Osteoblast (primary cell): ENCODE data around the gene MYH9. TPM values are rescaled to one million over a fixed set of nuclear protein-coding genes. Genes with fewer than 3 reads are reported as not detected.

Source experiments
- DNase-seq: peaks from one replicate; pipeline ENCODE4 v3.0.0; 2011; ENCODE audit warnings: low spot score, mixed read lengths; ENCODE audit not compliant: insufficient read length; ENCODE audit errors: missing footprints
- H2AFZ ChIP-seq: 2 replicates; pipeline ENCODE4 v1.6.0; 2011; ENCODE audit warnings: mild to moderate bottlenecking, low read length
- H3K27ac ChIP-seq: 2 replicates; pipeline ENCODE4 v1.5.1; 2011; ENCODE audit warnings: mild to moderate bottlenecking, low read depth, low read length, moderate library complexity
- H3K27me3 ChIP-seq: 2 replicates; pipeline ENCODE4 v1.6.0; 2012; ENCODE audit warnings: mild to moderate bottlenecking, control low read depth, inconsistent platforms, low read length, moderate library complexity; ENCODE audit not compliant: insufficient read depth
- H3K36me3 ChIP-seq: 2 replicates; pipeline ENCODE4 v1.5.1; 2011; ENCODE audit warnings: mild to moderate bottlenecking, low read length, control low read depth, moderate library complexity; ENCODE audit not compliant: insufficient read depth
- H3K4me1 ChIP-seq: 2 replicates; pipeline ENCODE4 v1.5.1; 2011; ENCODE audit warnings: mild to moderate bottlenecking, low read length, control low read depth, moderate library complexity; ENCODE audit not compliant: insufficient read depth
- H3K4me2 ChIP-seq: 2 replicates; pipeline ENCODE4 v1.6.0; 2011; ENCODE audit warnings: mild to moderate bottlenecking, low read length; ENCODE audit not compliant: insufficient read depth
- H3K4me3 ChIP-seq: fragments of 200-600 bp; sonication (generic); 3 replicates; pipeline ENCODE4 v1.5.1; 2012; ENCODE audit warnings: mild to moderate bottlenecking, low read length, inconsistent platforms; ENCODE audit not compliant: insufficient read depth
- H3K79me2 ChIP-seq: 2 replicates; pipeline ENCODE4 v1.6.0; 2012; ENCODE audit warnings: mild to moderate bottlenecking, low read length, control low read depth, inconsistent platforms; ENCODE audit not compliant: insufficient read depth
- H3K9me3 ChIP-seq: 2 replicates; pipeline ENCODE4 v1.5.1; 2011; ENCODE audit warnings: low read depth, low read length, control low read depth
- H4K20me1 ChIP-seq: 2 replicates; pipeline ENCODE4 v1.6.0; 2012; ENCODE audit warnings: mild to moderate bottlenecking, low read length, control low read depth; ENCODE audit not compliant: insufficient read depth
- total RNA-seq: library from RNA; depleted of rRNA; stranded (reverse); fragments of >200 nt; gene quantifications from 2 replicates; pipeline ENCODE4 v1.2.3, GENCODE V29; 2012
- TF ChIP-seq, protein P1 (sequence below): IDR thresholded peaks from 2 replicates; pipeline ENCODE4 v1.5.1; 2011; ENCODE audit warnings: mild to moderate bottlenecking, low read depth, low read length, moderate library complexity; ENCODE audit errors: extremely low read depth

Gene MYH9
- total RNA-seq, 1 donor = 964 TPM

DNA sequence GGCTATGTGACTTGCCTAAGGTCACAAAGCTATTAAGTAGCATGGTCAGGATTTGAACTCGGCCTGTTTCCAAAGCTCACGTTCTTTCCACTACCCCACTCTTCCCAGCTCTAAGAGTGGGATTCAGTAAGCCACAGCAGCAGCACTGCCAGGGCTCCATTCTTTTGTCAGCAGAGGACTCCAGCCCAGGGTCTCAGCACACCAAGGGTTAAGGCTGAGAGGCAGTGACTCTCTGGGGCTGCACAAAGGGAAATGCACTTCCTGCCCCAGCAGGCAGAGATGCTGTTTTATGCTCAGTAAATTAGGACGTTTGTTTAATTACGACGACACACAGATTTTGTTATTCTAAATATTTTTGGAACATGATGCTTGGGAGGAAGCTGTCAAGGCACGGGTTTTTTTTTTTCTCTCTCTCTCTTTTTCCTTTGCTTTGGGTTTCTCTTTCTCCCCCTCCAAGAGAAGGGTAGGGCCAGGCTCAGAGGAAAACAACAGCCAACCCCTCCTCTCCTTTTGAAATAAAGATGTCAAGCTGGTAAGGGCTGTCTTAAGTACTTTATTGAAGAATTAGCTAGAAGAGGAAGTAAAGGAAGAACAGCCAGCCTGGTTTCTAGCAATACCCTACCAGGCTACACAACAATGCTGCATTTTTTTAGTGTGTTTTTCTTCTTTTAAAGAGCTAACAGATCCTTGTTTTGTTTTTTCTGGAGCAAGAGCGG is 2.8 kb downstream of the MYH9 start:
- H2AFZ ChIP-seq = no peak overlapping the region
- peaks cover 50% of the 10 kb centered on the region for H3K4me1 ChIP-seq
- peaks cover 79% of the 10 kb centered on the region for H3K79me2 ChIP-seq
- peak overlapping the region; percentile 93 for H3K4me2 ChIP-seq
- H3K9me3 ChIP-seq = no peaks in the 10 kb centered on the region
- H3K27ac ChIP-seq = peak overlapping the region; percentile 89
- H4K20me1 ChIP-seq = peaks cover 66% of the 10 kb centered on the region
- H3K27me3 ChIP-seq = no peaks in the 10 kb centered on the region
- TF ChIP-seq, protein P1, sequence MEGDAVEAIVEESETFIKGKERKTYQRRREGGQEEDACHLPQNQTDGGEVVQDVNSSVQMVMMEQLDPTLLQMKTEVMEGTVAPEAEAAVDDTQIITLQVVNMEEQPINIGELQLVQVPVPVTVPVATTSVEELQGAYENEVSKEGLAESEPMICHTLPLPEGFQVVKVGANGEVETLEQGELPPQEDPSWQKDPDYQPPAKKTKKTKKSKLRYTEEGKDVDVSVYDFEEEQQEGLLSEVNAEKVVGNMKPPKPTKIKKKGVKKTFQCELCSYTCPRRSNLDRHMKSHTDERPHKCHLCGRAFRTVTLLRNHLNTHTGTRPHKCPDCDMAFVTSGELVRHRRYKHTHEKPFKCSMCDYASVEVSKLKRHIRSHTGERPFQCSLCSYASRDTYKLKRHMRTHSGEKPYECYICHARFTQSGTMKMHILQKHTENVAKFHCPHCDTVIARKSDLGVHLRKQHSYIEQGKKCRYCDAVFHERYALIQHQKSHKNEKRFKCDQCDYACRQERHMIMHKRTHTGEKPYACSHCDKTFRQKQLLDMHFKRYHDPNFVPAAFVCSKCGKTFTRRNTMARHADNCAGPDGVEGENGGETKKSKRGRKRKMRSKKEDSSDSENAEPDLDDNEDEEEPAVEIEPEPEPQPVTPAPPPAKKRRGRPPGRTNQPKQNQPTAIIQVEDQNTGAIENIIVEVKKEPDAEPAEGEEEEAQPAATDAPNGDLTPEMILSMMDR = no peak
- H3K36me3 ChIP-seq = peaks cover 46% of the 10 kb centered on the region
- peak; percentile 87 for DNase-seq
- H3K4me3 ChIP-seq = peak overlapping the region; percentile 100

DNA sequence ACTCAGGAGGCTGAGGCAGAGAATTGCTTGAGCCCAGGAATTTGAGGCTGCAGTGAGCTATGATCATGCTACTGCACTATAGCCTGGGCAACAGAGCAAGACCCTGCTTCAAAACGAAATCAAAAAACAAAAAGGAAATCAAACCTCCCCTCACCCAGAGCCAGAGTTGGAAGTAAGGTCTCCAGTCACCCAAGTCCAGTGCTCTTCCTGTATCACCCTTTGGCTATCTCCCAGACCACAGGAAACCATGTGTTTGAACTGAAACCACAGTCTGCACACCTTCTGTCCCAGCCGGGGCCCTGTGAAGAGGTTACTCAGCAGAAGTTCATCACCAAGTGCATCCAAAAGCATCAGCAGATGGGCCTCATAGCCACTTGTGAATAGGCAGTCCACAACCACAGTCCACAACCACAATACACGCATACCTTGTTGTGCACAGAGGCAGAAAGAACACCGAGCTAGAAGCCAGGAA is 4.6 kb downstream of the MYH9 start:
- peaks cover 95% of the 10 kb centered on the region for H3K79me2 ChIP-seq
- H3K27ac ChIP-seq = peak overlapping the region; percentile 63
- H4K20me1 ChIP-seq = peaks cover 81% of the 10 kb centered on the region
- no peaks in the 10 kb centered on the region for H3K9me3 ChIP-seq
- peaks cover 59% of the 10 kb centered on the region for H3K4me1 ChIP-seq
- H3K27me3 ChIP-seq = no peaks in the 10 kb centered on the region
- H3K4me3 ChIP-seq = peak overlapping the region; percentile 51
- H3K4me2 ChIP-seq = peak overlapping the region; percentile 71
- peaks cover 62% of the 10 kb centered on the region for H3K36me3 ChIP-seq
- no peak overlapping the region for H2AFZ ChIP-seq
- peak; percentile 82 for DNase-seq
- TF ChIP-seq, protein P1 = no peak

DNA sequence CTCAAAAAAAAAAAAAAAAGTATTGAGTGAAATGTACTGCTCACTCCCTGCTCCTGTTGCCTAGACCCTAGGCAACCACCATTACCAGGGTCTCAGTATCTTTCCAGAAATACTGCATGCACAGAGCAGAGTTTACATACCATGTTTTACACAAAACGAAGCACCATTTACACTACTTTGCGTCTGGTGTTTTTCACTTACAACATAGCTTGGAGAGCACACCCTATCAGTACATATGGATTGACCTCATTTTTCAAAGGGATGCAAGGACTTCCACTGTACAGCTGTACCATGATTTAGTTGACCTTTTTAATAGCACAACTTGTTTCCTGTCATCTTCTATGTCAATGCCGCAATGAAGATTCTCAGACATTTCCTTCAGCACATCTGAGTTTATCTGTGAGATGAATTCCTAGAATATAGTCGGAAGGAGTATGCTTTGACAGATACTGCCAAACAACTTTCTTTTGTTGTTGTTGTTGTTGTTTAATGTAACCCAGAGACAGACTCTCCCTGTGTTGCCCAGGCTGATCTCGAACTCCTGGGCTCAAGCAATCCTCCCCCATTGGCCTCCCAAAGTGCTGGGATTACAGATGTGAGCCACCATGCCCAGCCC is 6.1 kb downstream of the MYH9 start:
- H2AFZ ChIP-seq = no peak overlapping the region
- H3K4me2 ChIP-seq = no peak overlapping the region
- no peak overlapping the region for H3K4me3 ChIP-seq
- peaks cover 90% of the 10 kb centered on the region for H4K20me1 ChIP-seq
- no peaks in the 10 kb centered on the region for H3K9me3 ChIP-seq
- TF ChIP-seq, protein P1 = no peak
- H3K4me1 ChIP-seq = peaks cover 67% of the 10 kb centered on the region
- no peaks in the 10 kb centered on the region for H3K27me3 ChIP-seq
- peaks cover 98% of the 10 kb centered on the region for H3K79me2 ChIP-seq
- no peak overlapping the region for H3K27ac ChIP-seq
- DNase-seq = no peak
- H3K36me3 ChIP-seq = peaks cover 73% of the 10 kb centered on the region
